ENCODE data around the gene LRMDA. TPM values are rescaled to one million over a fixed set of nuclear protein-coding genes. Genes with fewer than 3 reads are reported as not detected.
A peak's percentile ranks its signal among the peaks of the same experiment; 100 is the strongest.

The LRMDA gene
- polyA plus RNA-seq, 2 of the 4 experiments (the other 2 are of a cell fraction): 4.6 to 5.2 TPM

DNA sequence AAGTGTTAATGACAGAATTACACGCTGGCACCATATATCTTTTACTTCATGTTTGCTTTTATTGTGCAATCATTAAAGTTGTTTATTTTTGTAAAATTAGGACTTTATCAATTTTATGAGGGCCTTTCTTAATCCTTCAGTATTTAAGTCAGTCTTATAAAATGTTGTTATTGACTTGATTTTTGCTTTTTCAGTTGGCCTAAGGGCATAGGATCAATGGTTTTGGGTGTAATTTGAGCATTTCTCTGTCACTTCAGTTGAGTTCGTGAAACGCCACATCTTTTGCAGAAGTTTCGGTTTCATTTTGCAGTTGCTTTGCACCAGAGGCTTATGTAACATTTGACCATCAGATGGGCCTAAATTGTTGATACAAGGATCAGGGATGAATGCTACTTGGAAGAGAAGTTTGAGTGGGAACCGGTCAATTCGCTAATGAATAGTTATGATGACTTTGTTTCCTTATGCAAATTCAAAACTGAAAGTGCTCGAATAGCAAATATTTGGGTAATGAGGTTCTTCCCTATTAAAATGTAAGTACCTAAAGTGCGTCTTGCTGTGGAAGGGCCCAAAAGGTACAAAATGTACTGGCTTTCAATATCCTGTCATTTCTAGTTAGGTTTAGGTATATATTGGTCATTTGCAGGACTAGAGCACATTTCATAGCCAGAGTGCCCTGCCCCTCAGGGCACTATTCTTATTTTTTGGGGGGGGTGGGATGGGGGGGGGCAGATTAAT, 340.9 kb downstream of the LRMDA start:
- ChIA-PET CTCF (interaction anchor here (0.8 to 1.9 kb wide), 2 partner anchors 264 to 371 kb away, joined by 3 to 7 read pairs; partner anchors contain the start of gene ZNF503), POLR2A (interaction anchor here (1.5 kb wide), 1 partner anchor 371 kb away, joined by 3 read pairs; the partner anchor contains the start of gene ZNF503)
- no peak for FAIRE-seq
- H3K9me3 ChIP-seq: no peaks in the 10 kb centered on the region
- no peak for ATAC-seq
- no peak for DNase-seq (ENCODE audit: low read depth in 1 of 2, low spot score in 1 of 2)
- WGBS (ENCODE audit: missing lambda C conversion rate): 92% methylated on average over 8 of the region's 8 CpGs
- TF ChIP-seq NR3C1 (IDR thresholded peaks at IDR 0.05): no peak
- H3K4me3 ChIP-seq: no peak overlapping the region
- peaks cover 25% of the 10 kb centered on the region for H3K4me1 ChIP-seq
- H3K27ac ChIP-seq: peak overlapping the region; percentile 63 to 72; a peak in 4 of 6 replicates
- peak overlapping the region; percentile 51; the same call in 2 of the 3 replicates for H3K4me2 ChIP-seq

DNA sequence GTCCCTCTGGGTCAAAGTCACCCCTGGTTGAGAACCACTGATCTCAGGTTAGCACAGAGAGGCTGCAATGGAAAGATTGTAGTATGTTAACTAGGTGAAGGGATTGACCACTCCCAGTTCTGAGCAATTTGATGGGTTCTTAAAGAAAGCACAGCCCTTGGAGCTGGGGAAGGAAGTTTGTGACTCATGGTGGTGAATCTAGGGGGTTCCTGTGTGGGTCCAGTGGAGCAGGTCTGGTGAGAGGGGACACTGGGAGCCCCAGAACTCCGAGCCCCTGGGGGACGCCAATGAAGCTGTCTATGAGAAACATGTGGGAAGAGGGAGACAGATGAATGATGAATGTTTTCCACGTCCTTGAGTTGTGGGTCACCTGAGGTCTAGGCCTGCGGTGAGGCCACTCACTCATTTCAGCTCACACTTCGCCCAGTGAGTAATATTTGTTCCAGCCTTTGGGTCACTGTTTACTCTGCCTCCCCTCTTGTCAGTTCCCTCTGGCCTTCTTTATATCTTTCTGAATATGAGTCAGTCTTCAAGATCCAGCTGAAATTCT, 341.9 kb downstream of the LRMDA start:
- peak; percentile 97 to 98 for ATAC-seq
- peak; percentile 41 to 67 for DNase-seq (ENCODE audit: low read depth in 1 of 2, low spot score in 1 of 2)
- no peak overlapping the region for H3K4me3 ChIP-seq
- ChIA-PET POLR2A (interaction anchor here (0.6 to 1.3 kb wide), 4 partner anchors 9 to 371 kb away, joined by 3 to 12 read pairs (median 7); partner anchors contain the start of gene ZNF503), CTCF (interaction anchor here (1.1 to 1.9 kb wide), 2 partner anchors 17 to 372 kb away, joined by 3 to 7 read pairs; partner anchors contain the start of gene ZNF503)
- no peaks in the 10 kb centered on the region for H3K9me3 ChIP-seq
- peak overlapping the region; percentile 63 to 72 for H3K27ac ChIP-seq
- WGBS (ENCODE audit: missing lambda C conversion rate): 7% methylated on average over 5 of the region's 5 CpGs
- no peak for FAIRE-seq
- H3K4me1 ChIP-seq: peaks cover 25% of the 10 kb centered on the region
- H3K4me2 ChIP-seq: peak overlapping the region; percentile 51
- TF ChIP-seq RAD21 (conservative IDR thresholded peaks at IDR 0.05 in 1 of 2, IDR thresholded peaks at IDR 0.05 in 1 of 2) (peak in 1 of 2 experiments; percentile 36; a peak in 2 of 5 replicates), KDM5A (IDR thresholded peaks at IDR 0.05) (no peak), EP300 (IDR thresholded peaks at IDR 0.05) (peak; percentile 46 to 67; a peak in 3 of 5 replicates), MAZ (IDR thresholded peaks at IDR 0.05; ENCODE audit: borderline replicate concordance, low read depth, low read length) (no peak), RCOR1 (IDR thresholded peaks at IDR 0.05; ENCODE audit: low read depth, low read length) (no peak), HEYL (CRISPR knock-in tag; IDR thresholded peaks at IDR 0.05) (no peak), CHD4 (IDR thresholded peaks at IDR 0.05; ENCODE audit: borderline replicate concordance) (no peak), FOXS1 (CRISPR knock-in tag; IDR thresholded peaks at IDR 0.05) (no peak), GATA3 (IDR thresholded peaks at IDR 0.05; ENCODE audit: borderline replicate concordance) (peak; percentile 52; the same call in 1 of the 2 replicates), ZC3H11A (IDR thresholded peaks at IDR 0.05) (no peak), RNF2 (IDR thresholded peaks at IDR 0.05; ENCODE audit: borderline replicate concordance, low read depth) (no peak), CBX8 (IDR thresholded peaks at IDR 0.05) (no peak), HOXB5 (CRISPR knock-in tag; IDR thresholded peaks at IDR 0.05) (peak; percentile 89), MAX (IDR thresholded peaks at IDR 0.05) (no peak), USF2 (IDR thresholded peaks at IDR 0.05) (no peak), EHMT2 (IDR thresholded peaks at IDR 0.05; ENCODE audit: low read depth) (no peak), POLR2AphosphoS2 (conservative IDR thresholded peaks at IDR 0.05; ENCODE audit: low read length) (no peak), JUNB (IDR thresholded peaks at IDR 0.05) (peak; percentile 89), ESRRA (IDR thresholded peaks at IDR 0.05; ENCODE audit: borderline replicate concordance, low read length) (peak; percentile 83), MAFK (IDR thresholded peaks at IDR 0.05; ENCODE audit: partially characterized antibody) (no peak), ZSCAN20 (CRISPR knock-in tag; IDR thresholded peaks at IDR 0.05) (no peak), EHF (CRISPR knock-in tag; IDR thresholded peaks at IDR 0.05) (no peak), FOSL2 (IDR thresholded peaks at IDR 0.05) (peak; percentile 69), FOSL2 (CRISPR knock-in tag; IDR thresholded peaks at IDR 0.05) (peak; percentile 72), E2F6 (IDR thresholded peaks at IDR 0.05; ENCODE audit: borderline replicate concordance, low read depth) (no peak), SMC3 (IDR thresholded peaks at IDR 0.05) (0 out of 3 replicates have a peak, but pooled peaks have one; percentile 17), BHLHE40 (IDR thresholded peaks at IDR 0.05; ENCODE audit: low read depth, low read length) (peak; percentile 28; the same call in 1 of the 2 replicates), NPAS2 (CRISPR knock-in tag; IDR thresholded peaks at IDR 0.05; ENCODE audit: borderline replicate concordance) (no peak), HMGXB4 (CRISPR knock-in tag; IDR thresholded peaks at IDR 0.05; ENCODE audit: borderline replicate concordance) (no peak)
- TF ChIP-seq, protein P1, sequence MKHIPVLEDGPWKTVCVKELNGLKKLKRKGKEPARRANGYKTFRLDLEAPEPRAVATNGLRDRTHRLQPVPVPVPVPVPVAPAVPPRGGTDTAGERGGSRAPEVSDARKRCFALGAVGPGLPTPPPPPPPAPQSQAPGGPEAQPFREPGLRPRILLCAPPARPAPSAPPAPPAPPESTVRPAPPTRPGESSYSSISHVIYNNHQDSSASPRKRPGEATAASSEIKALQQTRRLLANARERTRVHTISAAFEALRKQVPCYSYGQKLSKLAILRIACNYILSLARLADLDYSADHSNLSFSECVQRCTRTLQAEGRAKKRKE (CRISPR knock-in tag; IDR thresholded peaks at IDR 0.05; ENCODE audit: low read depth): no peak
- TF ChIP-seq, protein P2, sequence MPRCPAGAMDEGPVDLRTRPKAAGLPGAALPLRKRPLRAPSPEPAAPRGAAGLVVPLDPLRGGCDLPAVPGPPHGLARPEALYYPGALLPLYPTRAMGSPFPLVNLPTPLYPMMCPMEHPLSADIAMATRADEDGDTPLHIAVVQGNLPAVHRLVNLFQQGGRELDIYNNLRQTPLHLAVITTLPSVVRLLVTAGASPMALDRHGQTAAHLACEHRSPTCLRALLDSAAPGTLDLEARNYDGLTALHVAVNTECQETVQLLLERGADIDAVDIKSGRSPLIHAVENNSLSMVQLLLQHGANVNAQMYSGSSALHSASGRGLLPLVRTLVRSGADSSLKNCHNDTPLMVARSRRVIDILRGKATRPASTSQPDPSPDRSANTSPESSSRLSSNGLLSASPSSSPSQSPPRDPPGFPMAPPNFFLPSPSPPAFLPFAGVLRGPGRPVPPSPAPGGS (IDR thresholded peaks at IDR 0.05): peak; percentile 52; the same call in 1 of the 3 replicates

All from A549 (cell line).